B cell (primary cell): ENCODE results near the gene LRRC3. TPM values are rescaled to one million over a fixed set of nuclear protein-coding genes. Genes with fewer than 3 reads are reported as not detected.
A peak's percentile ranks its signal among the peaks of the same experiment; 100 is the strongest.

Source experiments
- ATAC-seq: fragments of 200-7000 bp; cut with Tn5 transposase; one replicate; pipeline ENCODE4 v1.10.0; 2021; ENCODE audit warnings: low read depth, mild to moderate bottlenecking, moderate number of reproducible peaks, moderate library complexity
- CTCF ChIA-PET: fragments of 350-600 bp; sonication (Branson Sonifier 250); formaldehyde crosslinking; loops from one replicate; lab custom pipeline; 2021; ENCODE audit warnings: antibody characterized with exemption, inconsistent platforms; lab: Charles Lee
- POLR2A ChIA-PET: fragments of 350-600 bp; sonication (Branson Sonifier 250); formaldehyde crosslinking; loops from one replicate; lab custom pipeline; 2021; ENCODE audit warnings: antibody characterized with exemption; lab: Charles Lee
- DNase-seq: peaks from one replicate; pipeline ENCODE4 v3.0.0; 2013
- H2AFZ ChIP-seq: 2 replicates; pipeline ENCODE4 v1.6.1; 2012; ENCODE audit warnings: mild to moderate bottlenecking, low read depth, low read length; ENCODE audit not compliant: insufficient read depth, poor library complexity, severe bottlenecking
- H3K27ac ChIP-seq, 2 donors: 1 replicate in 1 of 2; 2 replicates in 1 of 2; pipeline ENCODE4 v1.5.1; 2012 to 2013; ENCODE audit warnings: low read length in 2 of 2, mild to moderate bottlenecking in 2 of 2, moderate library complexity in 1 of 2
- H3K27me3 ChIP-seq, 4 experiments: fragments of 200-600 bp in 1 of 4; sonication (generic) in 1 of 4; replicated peaks in 1 of 4; 1 replicate in 2 of 4; 2 replicates in 2 of 4; pipeline versions ENCODE4 v1.6.1 to v1.7.0; 2013 to 2016; ENCODE audit warnings: low read length in 3 of 4, mild to moderate bottlenecking in 2 of 4, mixed read lengths in 1 of 4, moderate library complexity in 1 of 4; ENCODE audit not compliant: insufficient read depth in 4 of 4, control insufficient read depth in 3 of 4; ENCODE audit errors: control extremely low read depth in 1 of 4
- H3K36me3 ChIP-seq, 2 experiments: replicated peaks in 1 of 2; 1 replicate in 1 of 2; 2 replicates in 1 of 2; pipeline versions ENCODE4 v1.6.1 to v1.7.1; 2013; ENCODE audit warnings: low read length in 1 of 2; ENCODE audit not compliant: insufficient read depth in 2 of 2, control insufficient read depth in 1 of 2; ENCODE audit errors: control extremely low read depth in 1 of 2, extremely low read depth in 1 of 2
- H3K4me1 ChIP-seq, 2 donors: fragments of 200-600 bp in 1 of 2; sonication (generic) in 1 of 2; 1 replicate in 1 of 2; 2 replicates in 1 of 2; pipeline versions ENCODE4 v1.5.1 to v1.6.1; 2013 to 2017; ENCODE audit warnings: low read length in 2 of 2; ENCODE audit not compliant: control insufficient read depth in 2 of 2, insufficient read depth in 2 of 2
- H3K4me2 ChIP-seq: replicated peaks from 2 replicates; pipeline ENCODE3; 2012; ENCODE audit warnings: mild to moderate bottlenecking, low read depth, low read length; ENCODE audit not compliant: poor library complexity, severe bottlenecking
- H3K4me3 ChIP-seq, 5 experiments: fragments of 200-600 bp in 1 of 5; sonication (generic) in 1 of 5; 1 replicate in 3 of 5; 2 replicates in 2 of 5; pipeline versions ENCODE4 v1.5.1 to v1.7.0; 2011 to 2016; ENCODE audit warnings: low read length in 4 of 5, mild to moderate bottlenecking in 4 of 5, low read depth in 2 of 5, control low read depth in 1 of 5, moderate library complexity in 1 of 5; ENCODE audit not compliant: insufficient read depth in 1 of 5; ENCODE audit errors: control extremely low read depth in 1 of 5, extremely low read depth in 1 of 5
- H3K79me2 ChIP-seq: fragments of 200-600 bp; sonication (generic); one replicate; pipeline ENCODE4 v1.6.0; 2016; ENCODE audit warnings: low read length; ENCODE audit not compliant: control insufficient read depth, insufficient read depth
- H3K9ac ChIP-seq: fragments of 200-600 bp; sonication (generic); 2 replicates; pipeline ENCODE4 v1.6.1; 2017; ENCODE audit warnings: mild to moderate bottlenecking, low read length, moderate library complexity
- H3K9me3 ChIP-seq, 3 donors: one replicate each; pipeline versions ENCODE4 v1.6.1 to v1.7.1; 2013; ENCODE audit warnings: low read length in 2 of 3; ENCODE audit not compliant: control insufficient read depth in 2 of 3, insufficient read depth in 1 of 3; ENCODE audit errors: control extremely low read depth in 1 of 3
- H4K20me1 ChIP-seq: 2 replicates; pipeline ENCODE4 v1.6.0; 2012; ENCODE audit warnings: mild to moderate bottlenecking, low read length; ENCODE audit not compliant: insufficient read depth, control insufficient read depth, poor library complexity, severe bottlenecking
- H3K27ac Mint-ChIP-seq: one replicate; pipeline ENCODE4 v1.8.0; 2021; ENCODE audit warnings: mixed read lengths
- H3K27me3 Mint-ChIP-seq: one replicate; pipeline ENCODE4 v1.8.0; 2021; ENCODE audit warnings: mixed read lengths
- H3K4me1 Mint-ChIP-seq: one replicate; pipeline ENCODE4 v1.8.0; 2021; ENCODE audit warnings: mixed read lengths
- H3K4me3 Mint-ChIP-seq: one replicate; pipeline ENCODE4 v1.8.0; 2021; ENCODE audit warnings: mixed read lengths
- H3K9me3 Mint-ChIP-seq: one replicate; pipeline ENCODE4 v1.8.0; 2022; ENCODE audit warnings: mixed read lengths; ENCODE audit not compliant: insufficient read depth
- CTCF ChIP-seq: fragments of 200-600 bp; IDR thresholded peaks from one replicate; pipeline ENCODE4 v1.8.0; 2022; ENCODE audit warnings: antibody characterized with exemption, mild to moderate bottlenecking
- EZH2 ChIP-seq: IDR thresholded peaks from 2 replicates; pipeline ENCODE4 v1.6.1; 2012; ENCODE audit warnings: borderline replicate concordance, low read depth, mild to moderate bottlenecking, moderate library complexity, low read length; ENCODE audit not compliant: insufficient read depth, poor library complexity, severe bottlenecking
- WGBS: methylation state at CpG from one replicate; pipeline ENCODE4 v1.1.5; 2013; ENCODE audit warnings: missing lambda C conversion rate; ENCODE audit not compliant: insufficient coverage; 5-methylcytosine and 5-hydroxymethylcytosine counted together
- intact Hi-C: fragments of 100-400 bp; cut with micrococcal nuclease; formaldehyde crosslinking; loops from one replicate; pipeline ENCODE4 v1.10.0; 2022
- polyA plus RNA-seq: library from polyadenylated mRNA; depleted of rRNA; stranded (reverse); fragments of >200 nt; gene quantifications from 2 replicates; pipeline ENCODE4 v1.2.3, GENCODE V29; 2012
- total RNA-seq, 2 donors: library from RNA; stranded (reverse); fragments of 120-200 nt in 1 of 2; gene quantifications; 1 replicate in 1 of 2; 2 replicates in 1 of 2; pipeline versions ENCODE4 v1.2.3 to v1.2.4, GENCODE V29; 2013 to 2022

LRRC3 gene
- total and polyA plus RNA-seq, 2 donors (not counting 1 experiment from before 2014, with no cell fraction given), result 0.46 to 3.3 TPM

- Histone ChIP-seq H3K4me3 (no peak overlapping the region), H3K27ac (no peak overlapping the region), H3K36me3 (no peaks in the 10 kb centered on the region), H3K9ac (no peak overlapping the region), H2AFZ (no peak overlapping the region), H3K79me2 (no peaks in the 10 kb centered on the region), H3K4me1 (peaks cover 10 to 16% of the 10 kb centered on the region in 2 donors), H3K4me2 (no peak overlapping the region), H4K20me1 (no peaks in the 10 kb centered on the region), H3K27me3 (no peaks in the 10 kb centered on the region), H3K9me3 (peaks cover 3 to 13% (median 8%) of the 10 kb centered on the region in 3 donors)
- no peak for TF ChIP-seq CTCF
- TF ChIP-seq EZH2, result no peak
- H3K9me3 Mint-ChIP-seq, result peaks cover 12% of the 10 kb centered on the region
- H3K4me1 Mint-ChIP-seq, result peaks cover 7% of the 10 kb centered on the region
- intact Hi-C loops, result loop anchor here (2.0 kb wide), 1 partner anchor 25 kb away; no protein-coding TSS in a partner anchor
- H3K4me3 Mint-ChIP-seq, result peak overlapping the region; percentile 76
- CTCF ChIA-PET, result no interaction called here
- POLR2A ChIA-PET, result interaction anchor here (0.6 kb wide), 1 partner anchor 788 kb away, joined by 4 read pairs; no protein-coding TSS in a partner anchor
- DNase-seq, result no peak
- no peak for ATAC-seq
- H3K27ac Mint-ChIP-seq, result no peak overlapping the region
- WGBS, result 100% methylated on average over 2 of the region's 5 CpGs
- peaks cover 10% of the 10 kb centered on the region for H3K27me3 Mint-ChIP-seq
Measured at GRCh38 chr21:44454058-44454457, 1.3 kb upstream of the LRRC3 start.

- intact Hi-C loops, result loop anchor here (1.0 to 2.0 kb wide), 2 partner anchors 27 to 116 kb away; partner anchors contain the start of gene CFAP410
- no peaks in the 10 kb centered on the region for H4K20me1 ChIP-seq
- peak overlapping the region; percentile 72 for H2AFZ ChIP-seq
- DNase-seq, result peak; percentile 68
- TF ChIP-seq CTCF (no peak), EZH2 (no peak)
- ATAC-seq, result peak; percentile 39
- peak overlapping the region; percentile 94 for H3K4me2 ChIP-seq
- Mint-ChIP-seq H3K27ac (no peak overlapping the region), H3K27me3 (peaks cover 5% of the 10 kb centered on the region), H3K9me3 (peaks cover 12% of the 10 kb centered on the region), H3K4me3 (peak overlapping the region; percentile 85), H3K4me1 (peaks cover 7% of the 10 kb centered on the region)
- peak overlapping the region; percentile 77 for H3K9ac ChIP-seq
- peaks cover 3 to 13% (median 8%) of the 10 kb centered on the region in 3 donors for H3K9me3 ChIP-seq
- no peaks in the 10 kb centered on the region for H3K79me2 ChIP-seq
- 3% methylated on average over 59 of the region's 72 CpGs for WGBS
- no peak overlapping the region for H3K27ac ChIP-seq
- H3K27me3 ChIP-seq, result no peaks in the 10 kb centered on the region
- H3K4me3 ChIP-seq, result peak overlapping the region; percentile 45 to 76 (median 61)
- POLR2A ChIA-PET, result no interaction called here
- CTCF ChIA-PET, result no interaction called here
- H3K4me1 ChIP-seq, result peaks cover 10 to 16% of the 10 kb centered on the region in 2 donors
- no peaks in the 10 kb centered on the region for H3K36me3 ChIP-seq
Measured at GRCh38 chr21:44455524-44456213, 359 bp downstream of the LRRC3 start.
